HepG2 (cell line): ENCODE results near the gene CKAP5. TPM values are rescaled to one million over a fixed set of nuclear protein-coding genes. Genes with fewer than 3 reads are reported as not detected.

Experiments
- ATAC-seq: fragments of 200-7000 bp; cut with Tn5 transposase; 3 replicates; pipeline ENCODE4 v1.9.1; 2020; ENCODE audit warnings: mild to moderate bottlenecking, moderate library complexity
- BruUV-seq: library from RNA; stranded (reverse); fragments of 400-500 nt; replicated peaks from 2 replicates; lab custom pipeline; 2021; lab: Mats Ljungman, UMichigan
- CTCF ChIA-PET: fragments of 300-600 bp; formaldehyde crosslinking; extraction: SDS; loops from one replicate; lab custom pipeline; 2021; ENCODE audit warnings: low total read pairs, inconsistent platforms, low intra/inter-chr PET ratio; lab: Yijun Ruan, JAX
- POLR2A ChIA-PET: fragments of 350-600 bp; sonication (Branson Sonifier 250); formaldehyde crosslinking; loops from one replicate; lab custom pipeline; 2020; ENCODE audit warnings: antibody characterized with exemption, inconsistent platforms; lab: Yijun Ruan, JAX
- DNase-seq: peaks from one replicate; pipeline ENCODE4 v3.0.0-alpha.2; 2015; ENCODE audit warnings: low spot score
- FAIRE-seq: peaks from 3 replicates; lab custom pipeline; 2011; peaks lifted over from hg19 to GRCh38; lab: Jason Lieb, UNC
- H2AFZ ChIP-seq: one replicate; pipeline ENCODE4 v1.6.1; 2011; ENCODE audit warnings: low read length, inconsistent platforms
- H3K27ac ChIP-seq: fragments of 300-600 bp; 3 replicates; pipeline ENCODE4 v1.8.0; 2011; ENCODE audit warnings: mixed run types, mild to moderate bottlenecking, mixed read lengths, low read length, inconsistent platforms; ENCODE audit not compliant: insufficient read depth; ENCODE audit errors: extremely low read length
- H3K27me3 ChIP-seq, 2 experiments: fragments of 200-600 bp in 1 of 2; 2 replicates in 1 of 2; 3 replicates in 1 of 2; pipeline versions ENCODE4 v1.6.0 to v1.8.0; 2011; ENCODE audit warnings: low read length in 2 of 2, mild to moderate bottlenecking in 2 of 2, moderate library complexity in 2 of 2, inconsistent platforms in 1 of 2; ENCODE audit not compliant: insufficient read depth in 2 of 2, control insufficient read depth in 1 of 2
- H3K36me3 ChIP-seq, 2 experiments: fragments of 200-600 bp in 1 of 2; replicated peaks in 1 of 2; 2 replicates in 1 of 2; 3 replicates in 1 of 2; pipeline versions ENCODE4 v1.5.1 to v1.8.0; 2011; ENCODE audit warnings: low read length in 2 of 2, inconsistent platforms in 1 of 2; ENCODE audit not compliant: insufficient read depth in 2 of 2, control insufficient read depth in 1 of 2
- H3K4me1 ChIP-seq: 2 replicates; pipeline ENCODE4 v1.5.1; 2012; ENCODE audit warnings: low read length, inconsistent platforms; ENCODE audit not compliant: insufficient read depth
- H3K4me2 ChIP-seq: 2 replicates; pipeline ENCODE4 v1.6.0; 2011; ENCODE audit warnings: low read depth, low read length, inconsistent platforms
- H3K4me3 ChIP-seq, 3 experiments: fragments of 200-600 bp in 1 of 3; sonication (generic), shearing (Covaris generic) in 1 of 3; replicated peaks in 1 of 3; 2 replicates each; pipeline ENCODE4 v1.5.1; 2011 to 2016; ENCODE audit warnings: low read length in 3 of 3, inconsistent platforms in 2 of 3, low read depth in 2 of 3, mild to moderate bottlenecking in 2 of 3, control low read depth in 1 of 3, mixed read lengths in 1 of 3; ENCODE audit not compliant: insufficient read depth in 1 of 3
- H3K79me2 ChIP-seq: one replicate; pipeline ENCODE4 v1.6.1; 2011; ENCODE audit warnings: low read length, inconsistent platforms; ENCODE audit not compliant: insufficient read depth
- H3K9ac ChIP-seq: 2 replicates; pipeline ENCODE4 v1.6.0; 2011; ENCODE audit warnings: mild to moderate bottlenecking, low read depth, low read length, inconsistent platforms; ENCODE audit not compliant: insufficient read depth
- H3K9me3 ChIP-seq: 2 replicates; pipeline ENCODE4 v1.5.1; 2012; ENCODE audit warnings: mild to moderate bottlenecking, low read length
- H4K20me1 ChIP-seq: 2 replicates; pipeline ENCODE4 v1.6.0; 2011; ENCODE audit warnings: inconsistent platforms, mild to moderate bottlenecking, low read length, moderate library complexity; ENCODE audit not compliant: insufficient read depth
- FOXA3 ChIP-seq: IDR thresholded peaks from 2 replicates; pipeline ENCODE4 v1.6.1; 2016; ENCODE audit warnings: missing genetic modification reagents, missing compliant biosample characterization
- HDAC1 ChIP-seq: sonication (generic); formaldehyde crosslinking; IDR thresholded peaks from 2 replicates; pipeline ENCODE4 v1.5.1; 2020; ENCODE audit warnings: mild to moderate bottlenecking, missing genetic modification reagents
- IKZF4 ChIP-seq: sonication (generic); formaldehyde crosslinking; IDR thresholded peaks from 2 replicates; pipeline ENCODE4 v1.5.1; 2020; ENCODE audit warnings: borderline replicate concordance, mild to moderate bottlenecking, low read depth, missing genetic modification reagents; ENCODE audit errors: not compliant biosample characterization
- JUND ChIP-seq: sonication (generic); formaldehyde crosslinking; IDR thresholded peaks from 2 replicates; pipeline ENCODE4 v1.8.0; 2022; ENCODE audit warnings: mild to moderate bottlenecking, missing genetic modification reagents
- NRL ChIP-seq: sonication (generic); formaldehyde crosslinking; IDR thresholded peaks from 2 replicates; pipeline ENCODE4 v1.5.0; 2020; ENCODE audit warnings: missing genetic modification reagents, mild to moderate bottlenecking, moderate library complexity, borderline replicate concordance
- RORA ChIP-seq: sonication (generic); formaldehyde crosslinking; IDR thresholded peaks from 2 replicates; pipeline ENCODE4 v1.5.0; 2020; ENCODE audit warnings: mild to moderate bottlenecking, missing genetic modification reagents, moderate library complexity
- SRY ChIP-seq: sonication (generic); formaldehyde crosslinking; IDR thresholded peaks from 2 replicates; pipeline ENCODE4 v1.8.0; 2022; ENCODE audit warnings: mild to moderate bottlenecking, missing genetic modification reagents
- ZNF17 ChIP-seq: sonication (generic); formaldehyde crosslinking; IDR thresholded peaks from 2 replicates; pipeline ENCODE4 v1.5.0; 2020; ENCODE audit warnings: mild to moderate bottlenecking, missing genetic modification reagents
- ZNF432 ChIP-seq: sonication (generic); formaldehyde crosslinking; IDR thresholded peaks from 2 replicates; pipeline ENCODE4 v1.5.0; 2020; ENCODE audit warnings: missing genetic modification reagents, mild to moderate bottlenecking, borderline replicate concordance
- ZNF557 ChIP-seq: sonication (generic); formaldehyde crosslinking; IDR thresholded peaks from 2 replicates; pipeline ENCODE4 v1.4.0; 2020; ENCODE audit warnings: missing genetic modification reagents
- ZNF567 ChIP-seq: sonication (generic); formaldehyde crosslinking; IDR thresholded peaks from 2 replicates; pipeline ENCODE4 v1.8.1; 2023; ENCODE audit warnings: mild to moderate bottlenecking, missing genetic modification reagents, borderline replicate concordance
- ZNF724P ChIP-seq: sonication (generic); formaldehyde crosslinking; IDR thresholded peaks from 2 replicates; pipeline ENCODE4 v1.8.0; 2022; ENCODE audit warnings: missing genetic modification reagents, borderline replicate concordance
- WGBS: methylation state at CpG from one replicate; pipeline ENCODE4 v1.1.6; 2017; ENCODE audit warnings: low lambda C conversion rate; 5-methylcytosine and 5-hydroxymethylcytosine counted together
- in situ Hi-C: cut with HindIII; loops from 2 replicates; pipeline ENCODE4 v1.10.0; 2017; ENCODE audit warnings: low pct_unique_long_range_greater_than_20kb; ENCODE audit not compliant: extremely low pct_ligation_motif_present
- intact Hi-C: fragments of 100-400 bp; cut with micrococcal nuclease; formaldehyde crosslinking; loops from one replicate; pipeline ENCODE4 v1.10.0; 2022; ENCODE audit not compliant: unreplicated experiment
- polyA plus RNA-seq, 8 experiments: library from polyadenylated mRNA; depleted of rRNA in 3 of 8; stranded (reverse) in 7 of 8; unstranded in 1 of 8; fragments of >200 nt; fragmentation: Illumina TruSeq in 4 of 8; extraction: Trizol in 4 of 8; gene quantifications; 2 replicates each; pipeline versions ENCODE4 v1.2.1 to v1.2.3, GENCODE V29; 2011 to 2016; ENCODE audit warnings: low read depth in 4 of 8, missing spikeins in 1 of 8, mixed read lengths in 1 of 8; ENCODE audit not compliant: insufficient read depth in 1 of 8
- total RNA-seq, 5 experiments: library from RNA; depleted of rRNA; stranded (reverse); fragments of >200 nt; fragmentation: Illumina TruSeq; extraction: Trizol; gene quantifications; 2 replicates each; pipeline ENCODE4 v1.2.3, GENCODE V29; 2016; ENCODE audit warnings: low read depth in 1 of 5
- TF ChIP-seq, protein P1 (sequence below): sonication (generic); formaldehyde crosslinking; IDR thresholded peaks from 2 replicates; pipeline ENCODE4 v1.4.0; 2020; ENCODE audit warnings: missing genetic modification reagents
- TF ChIP-seq, protein P2 (sequence below): sonication (generic); formaldehyde crosslinking; IDR thresholded peaks from 2 replicates; pipeline ENCODE4 v1.5.0; 2020; ENCODE audit warnings: missing genetic modification reagents
- TF ChIP-seq, protein P3 (sequence below): sonication (generic); formaldehyde crosslinking; IDR thresholded peaks from 2 replicates; pipeline ENCODE4 v1.8.1; 2023; ENCODE audit warnings: missing genetic modification reagents, mild to moderate bottlenecking, borderline replicate concordance

Gene CKAP5
- total and polyA plus RNA-seq, 2 of the 13 experiments (the other 11 are each of a cell fraction or from before 2014, with no cell fraction given): 79.2 to 103 TPM

DNA sequence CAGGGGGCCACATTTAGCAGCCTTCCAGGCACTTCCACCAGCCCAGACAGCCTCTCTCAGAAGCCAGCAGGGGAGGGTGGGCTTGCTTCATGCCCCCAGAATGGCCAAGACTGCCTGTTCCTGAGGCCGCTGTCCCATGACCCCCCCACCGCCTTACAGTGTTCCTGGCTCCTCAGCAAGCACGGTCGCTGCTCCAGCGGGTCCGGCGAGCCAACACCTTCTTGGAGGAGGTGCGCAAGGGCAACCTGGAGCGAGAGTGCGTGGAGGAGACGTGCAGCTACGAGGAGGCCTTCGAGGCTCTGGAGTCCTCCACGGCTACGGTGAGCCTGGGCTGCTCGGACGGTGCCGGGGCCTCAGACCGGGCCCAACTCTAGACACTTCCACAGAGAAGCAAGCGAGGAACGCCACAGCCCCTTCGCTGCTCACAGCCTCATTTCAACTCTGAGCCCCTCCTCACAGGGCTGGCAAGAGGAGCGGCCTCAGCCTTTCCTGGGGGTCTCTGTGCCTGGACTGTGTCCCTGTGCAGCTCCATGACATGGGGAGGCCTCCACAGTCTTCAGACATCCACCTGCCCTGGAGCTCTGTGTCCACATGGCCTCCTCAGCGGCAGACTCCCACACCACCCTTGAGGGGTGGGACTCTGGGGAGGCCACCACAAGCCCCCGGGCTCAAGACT, 126.4 kb downstream of the CKAP5 start (continued):
- TF ChIP-seq IKZF4 (CRISPR knock-in tag): peak; percentile 35
- peak; percentile 76; the same call in 1 of the 2 replicates for TF ChIP-seq NRL (CRISPR knock-in tag)
- TF ChIP-seq ZNF567 (CRISPR knock-in tag): 0 out of 2 replicates have a peak, but pooled peaks have one; percentile 22

DNA sequence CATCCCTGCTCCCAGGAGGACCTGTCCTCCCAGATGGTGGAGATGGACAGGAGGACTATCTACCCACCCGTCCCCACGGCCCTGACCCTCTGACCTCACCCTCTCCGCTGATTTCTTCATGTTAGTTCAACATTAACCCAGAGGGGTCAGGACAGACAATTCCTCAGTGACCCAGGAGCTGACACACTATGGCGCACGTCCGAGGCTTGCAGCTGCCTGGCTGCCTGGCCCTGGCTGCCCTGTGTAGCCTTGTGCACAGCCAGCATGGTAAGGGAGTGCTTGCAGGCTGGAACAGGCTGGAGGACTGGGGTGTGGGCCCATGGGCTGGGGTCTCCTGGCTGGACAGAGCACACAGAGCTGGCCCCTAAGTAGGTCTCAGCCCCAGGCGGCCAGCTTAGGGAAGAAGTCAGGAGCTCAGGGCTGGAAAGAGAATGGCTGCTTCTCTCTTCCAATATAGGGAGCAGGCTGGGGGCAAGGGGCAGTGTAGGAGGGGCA, 127.0 kb downstream of the CKAP5 start, which contains the start of gene F2:
F2 (plus strand) TSS at position 166 of the 495 bp plus-strand sequence; CDS start at position 189, 23 bp downstream.
- Histone ChIP-seq H4K20me1 (peaks cover 15% of the 10 kb centered on the region), H3K4me1 (peaks cover 87% of the 10 kb centered on the region), H3K4me3 (peak within 1 kb of the TSS; percentile 76 to 92 (median 83)), H3K9me3 (no peaks in the 10 kb centered on the region), H3K9ac (peak within 1 kb of the TSS; percentile 86), H3K79me2 (peaks cover 48% of the 10 kb centered on the region), H3K36me3 (peaks cover 4 to 12% of the 10 kb centered on the region in 2 experiments), H3K27ac (peak within 1 kb of the TSS; percentile 92), H2AFZ (no peak within 1 kb of the TSS), H3K4me2 (peak within 1 kb of the TSS; percentile 94), H3K27me3 (no peaks in the 10 kb centered on the region; a peak in 1 of 5 replicates)
- peak; percentile 87 for ATAC-seq
- ChIA-PET POLR2A (interaction anchor here (0.6 to 12.3 kb wide), 23 partner anchors 10 to 338 kb away, joined by 3 to 272 read pairs (median 8); partner anchors contain the start of genes ARHGAP1, ATG13, MDK and ZNF408), CTCF (no interaction called here)
- in situ Hi-C loops: no loop called here
- 0% methylated on average over 3 of the region's 7 CpGs for WGBS
- BruUV-seq: no TSS peak
- FAIRE-seq: peak; percentile 98
- peak; percentile 96 for DNase-seq
- intact Hi-C loops: loop anchor here (5.0 kb wide), 2 partner anchors 47 to 718 kb away; no protein-coding TSS in a partner anchor
- TF ChIP-seq, protein P1, sequence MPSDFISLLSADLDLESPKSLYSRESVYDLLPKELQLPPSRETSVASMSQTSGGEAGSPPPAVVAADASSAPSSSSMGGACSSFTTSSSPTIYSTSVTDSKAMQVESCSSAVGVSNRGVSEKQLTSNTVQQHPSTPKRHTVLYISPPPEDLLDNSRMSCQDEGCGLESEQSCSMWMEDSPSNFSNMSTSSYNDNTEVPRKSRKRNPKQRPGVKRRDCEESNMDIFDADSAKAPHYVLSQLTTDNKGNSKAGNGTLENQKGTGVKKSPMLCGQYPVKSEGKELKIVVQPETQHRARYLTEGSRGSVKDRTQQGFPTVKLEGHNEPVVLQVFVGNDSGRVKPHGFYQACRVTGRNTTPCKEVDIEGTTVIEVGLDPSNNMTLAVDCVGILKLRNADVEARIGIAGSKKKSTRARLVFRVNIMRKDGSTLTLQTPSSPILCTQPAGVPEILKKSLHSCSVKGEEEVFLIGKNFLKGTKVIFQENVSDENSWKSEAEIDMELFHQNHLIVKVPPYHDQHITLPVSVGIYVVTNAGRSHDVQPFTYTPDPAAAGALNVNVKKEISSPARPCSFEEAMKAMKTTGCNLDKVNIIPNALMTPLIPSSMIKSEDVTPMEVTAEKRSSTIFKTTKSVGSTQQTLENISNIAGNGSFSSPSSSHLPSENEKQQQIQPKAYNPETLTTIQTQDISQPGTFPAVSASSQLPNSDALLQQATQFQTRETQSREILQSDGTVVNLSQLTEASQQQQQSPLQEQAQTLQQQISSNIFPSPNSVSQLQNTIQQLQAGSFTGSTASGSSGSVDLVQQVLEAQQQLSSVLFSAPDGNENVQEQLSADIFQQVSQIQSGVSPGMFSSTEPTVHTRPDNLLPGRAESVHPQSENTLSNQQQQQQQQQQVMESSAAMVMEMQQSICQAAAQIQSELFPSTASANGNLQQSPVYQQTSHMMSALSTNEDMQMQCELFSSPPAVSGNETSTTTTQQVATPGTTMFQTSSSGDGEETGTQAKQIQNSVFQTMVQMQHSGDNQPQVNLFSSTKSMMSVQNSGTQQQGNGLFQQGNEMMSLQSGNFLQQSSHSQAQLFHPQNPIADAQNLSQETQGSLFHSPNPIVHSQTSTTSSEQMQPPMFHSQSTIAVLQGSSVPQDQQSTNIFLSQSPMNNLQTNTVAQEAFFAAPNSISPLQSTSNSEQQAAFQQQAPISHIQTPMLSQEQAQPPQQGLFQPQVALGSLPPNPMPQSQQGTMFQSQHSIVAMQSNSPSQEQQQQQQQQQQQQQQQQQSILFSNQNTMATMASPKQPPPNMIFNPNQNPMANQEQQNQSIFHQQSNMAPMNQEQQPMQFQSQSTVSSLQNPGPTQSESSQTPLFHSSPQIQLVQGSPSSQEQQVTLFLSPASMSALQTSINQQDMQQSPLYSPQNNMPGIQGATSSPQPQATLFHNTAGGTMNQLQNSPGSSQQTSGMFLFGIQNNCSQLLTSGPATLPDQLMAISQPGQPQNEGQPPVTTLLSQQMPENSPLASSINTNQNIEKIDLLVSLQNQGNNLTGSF (CRISPR knock-in tag): peak; percentile 81; the same call in 1 of the 2 replicates
- TF ChIP-seq, protein P2, sequence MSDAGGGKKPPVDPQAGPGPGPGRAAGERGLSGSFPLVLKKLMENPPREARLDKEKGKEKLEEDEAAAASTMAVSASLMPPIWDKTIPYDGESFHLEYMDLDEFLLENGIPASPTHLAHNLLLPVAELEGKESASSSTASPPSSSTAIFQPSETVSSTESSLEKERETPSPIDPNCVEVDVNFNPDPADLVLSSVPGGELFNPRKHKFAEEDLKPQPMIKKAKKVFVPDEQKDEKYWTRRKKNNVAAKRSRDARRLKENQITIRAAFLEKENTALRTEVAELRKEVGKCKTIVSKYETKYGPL (CRISPR knock-in tag): no peak
- TF ChIP-seq JUND (CRISPR knock-in tag): peak; percentile 81; the same call in 1 of the 2 replicates
- TF ChIP-seq ZNF724P: no peak
- peak; percentile 20; the same call in 1 of the 2 replicates for TF ChIP-seq SRY (CRISPR knock-in tag)
- TF ChIP-seq ZNF557 (CRISPR knock-in tag): peak; percentile 93; the same call in 1 of the 2 replicates
- TF ChIP-seq ZNF17 (CRISPR knock-in tag): no peak
- no peak for TF ChIP-seq ZNF432 (CRISPR knock-in tag)
- TF ChIP-seq, protein P3, sequence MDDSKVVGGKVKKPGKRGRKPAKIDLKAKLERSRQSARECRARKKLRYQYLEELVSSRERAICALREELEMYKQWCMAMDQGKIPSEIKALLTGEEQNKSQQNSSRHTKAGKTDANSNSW (CRISPR knock-in tag): no peak
- no peak for TF ChIP-seq RORA (CRISPR knock-in tag)
- peak; percentile 88 for TF ChIP-seq FOXA3 (CRISPR knock-in tag)
- peak; percentile 93 for TF ChIP-seq HDAC1 (CRISPR knock-in tag)
